ENCODE measurements around the gene SPTSSA. TPM values are rescaled to one million over a fixed set of nuclear protein-coding genes. Genes with fewer than 3 reads are reported as not detected.

SPTSSA gene
- total and polyA plus RNA-seq, 2 donors (not counting 1 experiment from before 2014, with no cell fraction given): 3.8 to 6.9 TPM

DNA sequence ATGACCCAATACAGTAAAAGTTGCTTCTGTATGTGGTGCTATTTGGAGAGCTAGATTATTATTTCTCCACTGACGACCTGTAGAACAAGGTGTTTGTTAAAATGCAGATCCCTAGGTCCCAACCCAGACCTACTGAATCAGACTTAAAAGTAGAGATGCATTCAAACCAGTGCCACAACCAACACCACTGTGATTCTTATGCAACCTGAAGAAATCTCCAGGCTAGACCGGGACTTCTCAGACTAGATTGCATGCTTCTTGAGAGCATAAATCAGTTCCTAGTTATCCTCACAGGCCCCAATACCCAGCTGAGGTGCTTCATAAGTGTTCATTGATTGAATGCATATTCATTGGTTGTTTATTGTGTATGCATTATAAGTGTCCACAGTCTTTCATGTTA, 78.2 kb downstream of the SPTSSA start:
- no peak overlapping the region for H3K27ac ChIP-seq (ENCODE audit: low read length in 2 of 2)
- H3K4me3 Mint-ChIP-seq: no peak overlapping the region

More for the DNA sequence above, 78.2 kb downstream of the SPTSSA start:
- ChIA-PET POLR2A (no interaction called here), CTCF (no interaction called here)
- H3K4me1 ChIP-seq (ENCODE audit: control insufficient read depth in 2 of 2, insufficient read depth in 2 of 2, low read length in 2 of 2): no peaks in the 10 kb centered on the region
- H4K20me1 ChIP-seq (ENCODE audit: control insufficient read depth, insufficient read depth, low read length, poor library complexity, severe bottlenecking): no peaks in the 10 kb centered on the region
- H3K4me3 ChIP-seq (ENCODE audit: control extremely low read depth in 1 of 5, extremely low read depth in 1 of 5, insufficient read depth in 1 of 5, low read depth in 2 of 5, low read length in 4 of 5): no peak overlapping the region
- peaks cover 0 to 5% (median 0%) of the 10 kb centered on the region in 3 donors for H3K9me3 ChIP-seq (ENCODE audit: control extremely low read depth in 1 of 3, control insufficient read depth in 2 of 3, insufficient read depth in 1 of 3, low read length in 2 of 3)
- intact Hi-C loops (cut with micrococcal nuclease): no loop called here
- Mint-ChIP-seq H3K27ac (no peak overlapping the region), H3K9me3 (ENCODE audit: insufficient read depth) (no peaks in the 10 kb centered on the region), H3K4me1 (no peaks in the 10 kb centered on the region), H3K27me3 (peaks cover 24% of the 10 kb centered on the region)
- no peak overlapping the region for H3K9ac ChIP-seq (ENCODE audit: low read length)
- WGBS (ENCODE audit: insufficient coverage): 100% methylated on average over 1 of the region's 2 CpGs
- H3K79me2 ChIP-seq (ENCODE audit: control insufficient read depth, insufficient read depth, low read length): no peaks in the 10 kb centered on the region
- H2AFZ ChIP-seq (ENCODE audit: insufficient read depth, low read depth, low read length, poor library complexity, severe bottlenecking): no peak overlapping the region
- DNase-seq (no peak), ATAC-seq (ENCODE audit: low read depth) (no peak)
- H3K4me2 ChIP-seq (replicated peaks; ENCODE audit: low read depth, low read length, poor library complexity, severe bottlenecking): no peak overlapping the region
- H3K27me3 ChIP-seq (replicated peaks in 1 of 4; ENCODE audit: control extremely low read depth in 1 of 4, control insufficient read depth in 3 of 4, insufficient read depth in 4 of 4, low read length in 3 of 4): peaks cover 0 to 3% (median 1%) of the 10 kb centered on the region in 4 experiments
- H3K36me3 ChIP-seq (replicated peaks in 1 of 2; ENCODE audit: control extremely low read depth in 1 of 2, control insufficient read depth in 1 of 2, extremely low read depth in 1 of 2, insufficient read depth in 2 of 2, low read length in 1 of 2): no peaks in the 10 kb centered on the region
- TF ChIP-seq EZH2 (IDR thresholded peaks at IDR 0.05; ENCODE audit: borderline replicate concordance, insufficient read depth, low read depth, low read length, poor library complexity, severe bottlenecking): no peak
- TF ChIP-seq, protein P1, sequence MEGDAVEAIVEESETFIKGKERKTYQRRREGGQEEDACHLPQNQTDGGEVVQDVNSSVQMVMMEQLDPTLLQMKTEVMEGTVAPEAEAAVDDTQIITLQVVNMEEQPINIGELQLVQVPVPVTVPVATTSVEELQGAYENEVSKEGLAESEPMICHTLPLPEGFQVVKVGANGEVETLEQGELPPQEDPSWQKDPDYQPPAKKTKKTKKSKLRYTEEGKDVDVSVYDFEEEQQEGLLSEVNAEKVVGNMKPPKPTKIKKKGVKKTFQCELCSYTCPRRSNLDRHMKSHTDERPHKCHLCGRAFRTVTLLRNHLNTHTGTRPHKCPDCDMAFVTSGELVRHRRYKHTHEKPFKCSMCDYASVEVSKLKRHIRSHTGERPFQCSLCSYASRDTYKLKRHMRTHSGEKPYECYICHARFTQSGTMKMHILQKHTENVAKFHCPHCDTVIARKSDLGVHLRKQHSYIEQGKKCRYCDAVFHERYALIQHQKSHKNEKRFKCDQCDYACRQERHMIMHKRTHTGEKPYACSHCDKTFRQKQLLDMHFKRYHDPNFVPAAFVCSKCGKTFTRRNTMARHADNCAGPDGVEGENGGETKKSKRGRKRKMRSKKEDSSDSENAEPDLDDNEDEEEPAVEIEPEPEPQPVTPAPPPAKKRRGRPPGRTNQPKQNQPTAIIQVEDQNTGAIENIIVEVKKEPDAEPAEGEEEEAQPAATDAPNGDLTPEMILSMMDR (IDR thresholded peaks at IDR 0.05): no peak

Other genes starting within 250 kb of the SPTSSA start
- 54.8 and 58.0 TPM in 2 replicates for gene EAPP, start 77.5 kb upstream of the SPTSSA start, total RNA-seq
- gene EAPP, start 77.5 kb upstream of the SPTSSA start, polyA plus RNA-seq: 36.2 and 80.5 TPM in 2 replicates
- 61.0 and 66.3 TPM in 2 replicates for gene SNX6, start 167.9 kb upstream of the SPTSSA start, total RNA-seq
- gene SNX6, start 167.9 kb upstream of the SPTSSA start, polyA plus RNA-seq: 45.4 and 59.3 TPM in 2 replicates

All from B cell (primary cell).